K562 (cell line): ENCODE results near the gene RCL1. TPM values are rescaled to one million over a fixed set of nuclear protein-coding genes. Genes with fewer than 3 reads are reported as not detected.
A peak's percentile ranks its signal among the peaks of the same experiment; 100 is the strongest.

Experiments used
- ESRRB ChIP-seq: fragments of 250-450 bp; sonication (Bioruptor Pico); IDR thresholded peaks from 2 replicates; pipeline ENCODE4 v1.5.0; 2020; ENCODE audit warnings: mild to moderate bottlenecking, moderate library complexity, borderline replicate concordance
- KLF13 ChIP-seq: fragments of 450-650 bp; IDR thresholded peaks from 2 replicates; pipeline ENCODE4 v1.6.1; 2016; ENCODE audit warnings: missing genetic modification characterization, low read depth, mild to moderate bottlenecking, missing compliant biosample characterization, moderate library complexity, borderline replicate concordance
- NEUROD1 ChIP-seq: fragments of 150-350 bp; IDR thresholded peaks from 2 replicates; pipeline ENCODE4 v1.6.1; 2014; ENCODE audit warnings: borderline replicate concordance, low read length, low read depth; ENCODE audit not compliant: partially characterized antibody
- NR2C1 ChIP-seq, 2 experiments: fragments of 450-650 bp; IDR thresholded peaks; 2 replicates each; pipeline ENCODE4 v1.6.1; 2017; ENCODE audit warnings: mild to moderate bottlenecking in 2 of 2, antibody characterized with exemption in 1 of 2, inconsistent platforms in 1 of 2, missing compliant biosample characterization in 1 of 2, missing genetic modification characterization in 1 of 2
- PHF20 ChIP-seq: fragments of 450-650 bp; IDR thresholded peaks from 2 replicates; pipeline ENCODE4 v1.6.1; 2018; ENCODE audit not compliant: partially characterized antibody
- RCOR1 ChIP-seq, 2 experiments: IDR thresholded peaks; 2 replicates each; pipeline ENCODE4 v1.6.1; 2012; ENCODE audit warnings: low read depth in 2 of 2, low read length in 2 of 2, borderline replicate concordance in 1 of 2, improper control_type of control experiment in 1 of 2
- SIN3A ChIP-seq, 2 experiments: fragments of 150-350 bp in 1 of 2; IDR thresholded peaks; 2 replicates each; pipeline ENCODE4 v1.6.1; 2011 to 2016; ENCODE audit warnings: borderline replicate concordance in 2 of 2, low read depth in 2 of 2, low read length in 2 of 2, mild to moderate bottlenecking in 2 of 2, moderate library complexity in 2 of 2; ENCODE audit not compliant: control insufficient read depth in 1 of 2
- ZNF263 ChIP-seq: sonication (generic); formaldehyde crosslinking; IDR thresholded peaks from 2 replicates; pipeline ENCODE4 v1.8.0; 2022; ENCODE audit warnings: mild to moderate bottlenecking, missing genetic modification reagents, borderline replicate concordance
- polyA plus RNA-seq, 8 experiments: library from polyadenylated mRNA; depleted of rRNA in 4 of 8; stranded (reverse) in 5 of 8; unstranded in 3 of 8; fragments of >200 nt; fragmentation: Nextera tagmentation in 2 of 8; fragmentation: Illumina TruSeq in 1 of 8; extraction: Ambion mirVana in 2 of 8; extraction: Trizol in 1 of 8; gene quantifications; 2 replicates each; pipeline versions ENCODE4 v1.2.1 to v1.2.3, GENCODE V29; 2011 to 2014; ENCODE audit warnings: inconsistent platforms in 1 of 8, missing spikeins in 1 of 8
- total RNA-seq, 7 experiments: library from RNA; depleted of rRNA in 6 of 7; stranded (reverse); fragments of >200 nt in 6 of 7; fragmentation: Illumina TruSeq in 2 of 7; extraction: Trizol in 2 of 7; gene quantifications; 2 replicates each; pipeline versions ENCODE4 v1.2.1 to v1.2.3, GENCODE V29; 2011 to 2021; ENCODE audit warnings: low replicate concordance in 1 of 7
- TF ChIP-seq, protein P1 (sequence below), 2 experiments: fragments of 450-650 bp; formaldehyde crosslinking in 1 of 2; IDR thresholded peaks; 2 replicates each; pipeline versions ENCODE4 v1.4.0 to v1.6.1; 2014 to 2020; ENCODE audit warnings: mild to moderate bottlenecking in 2 of 2, borderline replicate concordance in 1 of 2, low read depth in 1 of 2
- TF ChIP-seq, protein P2 (sequence below): sonication (generic); formaldehyde crosslinking; IDR thresholded peaks from 2 replicates; pipeline ENCODE4 v1.8.0; 2022; ENCODE audit warnings: missing genetic modification reagents, mild to moderate bottlenecking, moderate library complexity, borderline replicate concordance
- TF ChIP-seq, protein P3 (sequence below): fragments of 450-650 bp; formaldehyde crosslinking; IDR thresholded peaks from 2 replicates; pipeline ENCODE4 v1.4.0; 2020; ENCODE audit warnings: mild to moderate bottlenecking, moderate library complexity
- TF ChIP-seq, protein P4 (sequence below): IDR thresholded peaks from 2 replicates; pipeline ENCODE4 v1.6.1; 2014; ENCODE audit warnings: antibody characterized with exemption

RCL1 gene
- total and polyA plus RNA-seq, 9 of the 15 experiments (the other 6 are each of a cell fraction or from before 2014, with no cell fraction given) = 24.0 to 67.7 (median 38.6) TPM

DNA sequence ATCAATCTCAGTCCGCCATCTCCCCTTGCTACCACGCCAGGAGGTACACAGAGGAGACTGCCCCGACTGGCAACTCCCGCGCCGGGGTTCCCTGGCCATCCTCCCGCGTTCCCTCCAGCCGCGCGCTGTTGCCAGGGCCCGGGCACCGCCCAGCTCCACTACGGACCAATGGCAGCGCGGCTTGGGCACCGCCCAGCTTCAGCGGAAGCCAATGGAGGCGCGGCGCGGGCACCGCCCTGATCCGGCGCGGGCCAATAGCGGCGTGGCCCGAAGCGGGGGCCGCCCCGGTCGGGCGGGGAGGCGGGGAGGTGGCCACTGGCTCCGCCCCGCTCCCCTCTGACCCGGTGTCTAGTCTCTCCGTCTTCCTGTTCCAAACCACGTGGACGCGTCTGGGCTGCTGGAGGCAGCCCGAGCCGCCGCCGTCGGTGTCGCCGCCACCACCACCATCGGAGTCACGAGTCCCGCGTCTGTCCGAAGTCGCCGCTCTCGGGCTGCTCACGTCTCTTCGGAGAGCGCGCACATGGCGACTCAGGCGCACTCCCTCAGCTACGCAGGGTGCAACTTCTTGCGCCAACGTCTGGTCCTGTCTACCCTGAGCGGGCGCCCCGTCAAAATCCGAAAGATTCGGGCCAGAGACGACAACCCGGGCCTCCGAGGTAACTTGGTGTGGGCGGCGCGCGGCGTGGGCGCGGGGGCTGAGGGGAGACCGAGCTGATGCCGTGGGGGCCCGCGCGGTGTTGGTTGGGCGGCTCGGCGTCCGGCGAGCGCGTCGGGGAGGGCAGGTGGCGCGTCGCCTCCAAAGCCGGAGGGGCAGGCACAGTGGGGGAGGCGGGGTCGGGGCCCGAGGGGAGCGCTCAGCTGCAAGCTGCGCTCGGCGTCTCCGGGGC is at the start of gene RCL1 (continued):
- TF ChIP-seq, protein P1, sequence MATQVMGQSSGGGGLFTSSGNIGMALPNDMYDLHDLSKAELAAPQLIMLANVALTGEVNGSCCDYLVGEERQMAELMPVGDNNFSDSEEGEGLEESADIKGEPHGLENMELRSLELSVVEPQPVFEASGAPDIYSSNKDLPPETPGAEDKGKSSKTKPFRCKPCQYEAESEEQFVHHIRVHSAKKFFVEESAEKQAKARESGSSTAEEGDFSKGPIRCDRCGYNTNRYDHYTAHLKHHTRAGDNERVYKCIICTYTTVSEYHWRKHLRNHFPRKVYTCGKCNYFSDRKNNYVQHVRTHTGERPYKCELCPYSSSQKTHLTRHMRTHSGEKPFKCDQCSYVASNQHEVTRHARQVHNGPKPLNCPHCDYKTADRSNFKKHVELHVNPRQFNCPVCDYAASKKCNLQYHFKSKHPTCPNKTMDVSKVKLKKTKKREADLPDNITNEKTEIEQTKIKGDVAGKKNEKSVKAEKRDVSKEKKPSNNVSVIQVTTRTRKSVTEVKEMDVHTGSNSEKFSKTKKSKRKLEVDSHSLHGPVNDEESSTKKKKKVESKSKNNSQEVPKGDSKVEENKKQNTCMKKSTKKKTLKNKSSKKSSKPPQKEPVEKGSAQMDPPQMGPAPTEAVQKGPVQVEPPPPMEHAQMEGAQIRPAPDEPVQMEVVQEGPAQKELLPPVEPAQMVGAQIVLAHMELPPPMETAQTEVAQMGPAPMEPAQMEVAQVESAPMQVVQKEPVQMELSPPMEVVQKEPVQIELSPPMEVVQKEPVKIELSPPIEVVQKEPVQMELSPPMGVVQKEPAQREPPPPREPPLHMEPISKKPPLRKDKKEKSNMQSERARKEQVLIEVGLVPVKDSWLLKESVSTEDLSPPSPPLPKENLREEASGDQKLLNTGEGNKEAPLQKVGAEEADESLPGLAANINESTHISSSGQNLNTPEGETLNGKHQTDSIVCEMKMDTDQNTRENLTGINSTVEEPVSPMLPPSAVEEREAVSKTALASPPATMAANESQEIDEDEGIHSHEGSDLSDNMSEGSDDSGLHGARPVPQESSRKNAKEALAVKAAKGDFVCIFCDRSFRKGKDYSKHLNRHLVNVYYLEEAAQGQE (IDR thresholded peaks at IDR 0.05; ENCODE audit: borderline replicate concordance) = peak; percentile 51
- TF ChIP-seq, protein P1 (CRISPR knock-in tag; IDR thresholded peaks at IDR 0.05; ENCODE audit: low read depth) = no peak
- TF ChIP-seq NEUROD1 = peak; percentile 52
- 0 out of 2 replicates have a peak, but pooled peaks have one; percentile 19 for TF ChIP-seq KLF13
- no peak for TF ChIP-seq ZNF263
- peak; percentile 39 for TF ChIP-seq PHF20
- no peak for TF ChIP-seq RCOR1 (IDR thresholded peaks at IDR 0.05; ENCODE audit: borderline replicate concordance in 1 of 2, low read depth in 2 of 2, low read length in 2 of 2)
- TF ChIP-seq, protein P2, sequence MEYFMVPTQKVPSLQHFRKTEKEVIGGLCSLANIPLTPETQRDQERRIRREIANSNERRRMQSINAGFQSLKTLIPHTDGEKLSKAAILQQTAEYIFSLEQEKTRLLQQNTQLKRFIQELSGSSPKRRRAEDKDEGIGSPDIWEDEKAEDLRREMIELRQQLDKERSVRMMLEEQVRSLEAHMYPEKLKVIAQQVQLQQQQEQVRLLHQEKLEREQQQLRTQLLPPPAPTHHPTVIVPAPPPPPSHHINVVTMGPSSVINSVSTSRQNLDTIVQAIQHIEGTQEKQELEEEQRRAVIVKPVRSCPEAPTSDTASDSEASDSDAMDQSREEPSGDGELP (CRISPR knock-in tag) = peak; percentile 62; the same call in 1 of the 2 replicates
- peak; percentile 91 for TF ChIP-seq NR2C1 (IDR thresholded peaks at IDR 0.05)
- peak; percentile 91 for TF ChIP-seq NR2C1 (tag; IDR thresholded peaks at IDR 0.05)
- peak; percentile 84 to 85; a peak in 3 of 4 replicates for TF ChIP-seq SIN3A (IDR thresholded peaks at IDR 0.05; ENCODE audit: borderline replicate concordance in 2 of 2, control insufficient read depth in 1 of 2, low read depth in 2 of 2, low read length in 2 of 2)
- TF ChIP-seq, protein P3, sequence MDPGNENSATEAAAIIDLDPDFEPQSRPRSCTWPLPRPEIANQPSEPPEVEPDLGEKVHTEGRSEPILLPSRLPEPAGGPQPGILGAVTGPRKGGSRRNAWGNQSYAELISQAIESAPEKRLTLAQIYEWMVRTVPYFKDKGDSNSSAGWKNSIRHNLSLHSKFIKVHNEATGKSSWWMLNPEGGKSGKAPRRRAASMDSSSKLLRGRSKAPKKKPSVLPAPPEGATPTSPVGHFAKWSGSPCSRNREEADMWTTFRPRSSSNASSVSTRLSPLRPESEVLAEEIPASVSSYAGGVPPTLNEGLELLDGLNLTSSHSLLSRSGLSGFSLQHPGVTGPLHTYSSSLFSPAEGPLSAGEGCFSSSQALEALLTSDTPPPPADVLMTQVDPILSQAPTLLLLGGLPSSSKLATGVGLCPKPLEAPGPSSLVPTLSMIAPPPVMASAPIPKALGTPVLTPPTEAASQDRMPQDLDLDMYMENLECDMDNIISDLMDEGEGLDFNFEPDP = no peak
- TF ChIP-seq ESRRB = no peak
- TF ChIP-seq, protein P4, sequence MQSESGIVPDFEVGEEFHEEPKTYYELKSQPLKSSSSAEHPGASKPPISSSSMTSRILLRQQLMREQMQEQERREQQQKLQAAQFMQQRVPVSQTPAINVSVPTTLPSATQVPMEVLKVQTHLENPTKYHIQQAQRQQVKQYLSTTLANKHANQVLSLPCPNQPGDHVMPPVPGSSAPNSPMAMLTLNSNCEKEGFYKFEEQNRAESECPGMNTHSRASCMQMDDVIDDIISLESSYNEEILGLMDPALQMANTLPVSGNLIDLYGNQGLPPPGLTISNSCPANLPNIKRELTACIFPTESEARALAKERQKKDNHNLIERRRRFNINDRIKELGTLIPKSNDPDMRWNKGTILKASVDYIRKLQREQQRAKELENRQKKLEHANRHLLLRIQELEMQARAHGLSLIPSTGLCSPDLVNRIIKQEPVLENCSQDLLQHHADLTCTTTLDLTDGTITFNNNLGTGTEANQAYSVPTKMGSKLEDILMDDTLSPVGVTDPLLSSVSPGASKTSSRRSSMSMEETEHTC = peak; percentile 25; the same call in 1 of the 2 replicates
